Measurements from ENCODE around the gene ARHGAP36.

DNA sequence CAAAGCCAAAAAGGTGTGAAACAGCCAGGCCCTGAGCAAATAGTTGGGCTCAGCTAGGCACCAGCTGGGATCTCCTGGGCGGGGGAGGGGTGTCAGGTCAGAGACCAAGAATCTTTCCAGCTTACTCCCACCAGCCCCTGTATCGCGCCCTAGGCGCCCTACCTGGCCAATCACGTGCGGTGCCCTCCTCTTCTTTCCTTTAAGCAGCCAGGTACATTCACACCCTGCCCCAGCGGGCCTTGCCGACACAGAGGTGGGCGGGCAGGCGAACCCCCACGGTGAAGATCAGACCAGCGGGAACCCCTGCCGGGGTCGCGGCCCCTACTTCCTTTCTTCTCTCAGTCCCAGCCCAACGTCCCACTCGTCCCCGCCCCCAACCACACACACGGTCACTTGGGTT lies 9.1 kb downstream of the ARHGAP36 start:
- TF ChIP-seq, protein P1, sequence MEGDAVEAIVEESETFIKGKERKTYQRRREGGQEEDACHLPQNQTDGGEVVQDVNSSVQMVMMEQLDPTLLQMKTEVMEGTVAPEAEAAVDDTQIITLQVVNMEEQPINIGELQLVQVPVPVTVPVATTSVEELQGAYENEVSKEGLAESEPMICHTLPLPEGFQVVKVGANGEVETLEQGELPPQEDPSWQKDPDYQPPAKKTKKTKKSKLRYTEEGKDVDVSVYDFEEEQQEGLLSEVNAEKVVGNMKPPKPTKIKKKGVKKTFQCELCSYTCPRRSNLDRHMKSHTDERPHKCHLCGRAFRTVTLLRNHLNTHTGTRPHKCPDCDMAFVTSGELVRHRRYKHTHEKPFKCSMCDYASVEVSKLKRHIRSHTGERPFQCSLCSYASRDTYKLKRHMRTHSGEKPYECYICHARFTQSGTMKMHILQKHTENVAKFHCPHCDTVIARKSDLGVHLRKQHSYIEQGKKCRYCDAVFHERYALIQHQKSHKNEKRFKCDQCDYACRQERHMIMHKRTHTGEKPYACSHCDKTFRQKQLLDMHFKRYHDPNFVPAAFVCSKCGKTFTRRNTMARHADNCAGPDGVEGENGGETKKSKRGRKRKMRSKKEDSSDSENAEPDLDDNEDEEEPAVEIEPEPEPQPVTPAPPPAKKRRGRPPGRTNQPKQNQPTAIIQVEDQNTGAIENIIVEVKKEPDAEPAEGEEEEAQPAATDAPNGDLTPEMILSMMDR (IDR thresholded peaks at IDR 0.05), result no peak
- no peak for TF ChIP-seq EZH2 (IDR thresholded peaks at IDR 0.05)
- TF ChIP-seq EZH2phosphoT487 (IDR thresholded peaks at IDR 0.05), result no peak
